Dedifferentiated amniotic fluid mesenchymal stem cell (primary cell): Measurements from ENCODE around the gene DNAH8.

Experiments
- DNase-seq: peaks from one replicate; pipeline ENCODE4 v3.0.0-alpha.2; 2016; ENCODE audit errors: extremely low spot score

The DNAH8 gene

DNA sequence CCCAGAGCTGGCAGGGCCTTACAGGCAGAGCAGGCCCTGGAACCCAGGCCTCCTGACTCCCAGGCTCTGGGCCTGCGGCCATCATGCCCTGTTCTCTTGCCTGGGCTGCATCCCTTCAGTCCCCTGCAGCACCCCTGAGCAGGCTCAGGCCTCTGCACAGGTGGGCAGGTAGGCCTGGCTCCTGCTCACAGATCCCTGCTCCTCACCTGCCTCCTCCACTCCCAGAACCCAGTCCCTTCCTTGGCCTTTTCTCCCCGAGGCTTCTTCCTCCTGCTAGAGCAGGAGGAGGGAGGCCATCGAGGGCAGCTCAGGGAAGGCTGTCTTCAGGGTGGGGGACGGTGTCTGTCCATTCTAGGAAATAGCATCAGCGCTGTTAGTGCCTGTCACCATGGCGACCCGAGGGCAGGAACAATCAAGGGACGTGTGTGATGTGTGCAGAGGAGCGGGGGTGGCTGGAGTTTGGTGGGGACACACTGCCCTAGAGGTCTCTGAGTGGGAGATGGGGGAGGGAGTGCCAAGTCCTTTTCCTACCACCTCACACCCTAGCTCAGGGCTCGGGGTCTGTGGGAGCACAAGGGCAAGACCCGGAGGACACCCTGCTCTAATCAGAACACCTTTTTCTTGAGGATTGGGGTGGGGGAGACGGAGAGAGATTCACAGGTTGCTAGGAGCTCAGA, 360.0 kb downstream of the DNAH8 start:
- no peak for DNase-seq

DNA sequence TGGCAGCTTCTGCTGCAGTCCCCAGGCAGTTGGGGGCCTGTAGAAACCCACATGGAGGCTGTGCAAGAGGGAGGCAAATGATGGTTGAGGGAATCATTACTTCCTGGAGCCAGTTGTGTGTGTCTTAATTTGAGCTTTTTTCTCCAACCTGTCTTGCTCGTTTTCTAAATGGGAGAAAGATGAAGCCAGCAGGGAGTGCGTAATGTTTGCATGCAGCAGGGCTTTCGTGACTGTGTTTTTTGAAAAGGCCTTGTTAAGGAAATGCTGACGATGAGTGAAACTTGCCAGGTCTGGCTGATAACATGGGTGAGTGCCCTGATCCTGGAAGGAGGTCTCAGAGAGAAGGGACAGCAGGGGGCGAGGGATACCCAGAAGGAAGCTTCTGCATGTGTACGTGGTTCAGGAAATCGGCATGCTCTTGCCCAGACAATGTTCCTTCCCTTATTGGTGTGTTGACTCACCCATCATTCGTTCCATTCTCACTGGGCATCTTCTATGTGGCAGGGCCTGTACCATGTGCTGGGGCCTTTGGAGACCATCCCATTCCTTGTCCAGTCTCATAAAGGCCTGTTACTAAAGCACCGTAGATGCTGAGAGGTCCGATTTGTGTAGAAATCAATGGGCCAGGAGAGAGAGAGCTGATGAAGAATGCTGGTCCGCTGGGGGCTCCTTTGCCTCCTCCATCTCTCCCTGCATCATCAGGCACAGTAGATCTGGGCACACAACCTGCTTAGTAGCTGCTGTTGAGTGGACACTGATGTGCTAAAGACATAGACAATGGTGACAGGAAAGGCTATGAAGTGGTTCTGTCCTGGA, 360.9 kb downstream of the DNAH8 start:
- no peak for DNase-seq

DNA sequence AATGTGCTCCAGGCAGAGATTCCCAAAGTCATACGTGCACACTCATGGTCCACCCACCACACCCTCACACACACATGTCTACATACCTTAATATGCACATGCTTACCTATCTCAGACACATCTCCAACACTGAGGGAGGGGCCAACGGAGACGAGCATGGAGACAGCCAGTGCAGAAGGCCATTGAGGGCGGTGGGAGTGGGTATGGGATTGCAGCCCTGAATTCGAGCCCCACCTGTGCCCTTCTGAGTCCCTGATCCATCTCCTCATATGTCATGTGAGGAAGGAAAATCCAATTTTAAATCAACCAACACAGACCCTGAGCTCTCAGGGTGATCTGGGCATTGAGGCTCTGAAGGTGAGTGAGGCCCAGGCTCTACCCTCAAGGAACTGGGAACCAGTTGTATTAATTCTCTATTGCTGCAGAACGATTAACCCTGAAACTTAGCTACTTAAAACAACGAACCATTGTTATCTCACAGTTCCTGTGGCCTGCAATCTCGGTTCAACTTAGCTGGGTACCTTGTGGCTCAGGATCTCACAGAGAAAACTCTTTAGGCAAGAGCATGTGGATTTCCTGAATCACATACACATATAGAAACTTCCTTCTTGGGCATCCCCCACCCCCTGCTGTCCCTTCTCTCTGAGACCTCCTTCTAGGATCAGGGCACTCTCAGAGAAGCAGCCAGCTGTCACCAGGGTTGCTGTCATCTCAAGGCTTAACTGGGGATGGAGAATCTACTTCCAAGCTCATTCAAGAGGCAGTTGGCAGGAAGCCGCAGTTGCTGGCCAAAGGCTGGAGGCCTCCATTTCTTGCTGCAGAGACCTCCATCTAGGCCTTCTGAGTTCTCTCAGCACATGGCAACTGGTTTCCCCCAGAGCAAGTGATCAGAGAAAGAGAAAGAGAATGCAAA, 361.8 kb downstream of the DNAH8 start:
- DNase-seq = no peak

DNA sequence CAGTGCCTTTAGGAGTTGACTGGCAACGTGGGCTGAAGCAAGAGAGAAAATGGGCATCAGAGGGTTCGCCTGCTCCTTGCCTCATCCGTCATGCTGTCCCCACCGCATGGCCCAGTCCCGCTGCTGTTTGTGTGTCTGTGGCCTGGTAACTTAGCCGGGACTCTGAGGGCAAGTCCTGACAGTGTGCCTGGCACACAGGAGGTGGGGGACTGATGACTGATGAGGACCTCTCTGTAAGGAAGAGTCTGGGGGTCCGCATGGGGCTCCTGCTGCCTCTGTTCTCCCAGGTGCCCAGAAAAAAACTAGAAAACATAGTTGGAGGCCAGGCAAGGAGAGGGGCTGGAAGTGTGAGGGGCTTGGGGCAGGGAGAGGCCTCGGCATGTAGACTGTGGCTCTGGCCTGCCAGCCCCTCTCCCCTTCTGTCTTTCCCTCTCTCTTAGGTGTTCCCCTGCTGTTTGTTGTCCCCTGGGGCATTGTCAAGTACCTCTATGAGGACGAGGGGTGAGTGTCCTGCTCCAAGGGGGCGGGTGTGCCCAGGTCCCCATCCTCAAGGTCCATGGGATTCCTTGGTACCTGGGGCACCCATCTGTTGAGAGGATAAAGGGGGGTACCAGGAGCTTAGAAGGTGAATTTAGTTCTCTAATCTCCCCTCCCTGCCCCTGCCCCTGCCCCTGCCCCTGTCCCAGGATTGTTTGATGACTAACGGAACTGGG, 362.9 kb downstream of the DNAH8 start:
- no peak for DNase-seq

GRCh38 chr6:39078695-39079094, 363.6 kb downstream of the DNAH8 start:
- no peak for DNase-seq

DNA sequence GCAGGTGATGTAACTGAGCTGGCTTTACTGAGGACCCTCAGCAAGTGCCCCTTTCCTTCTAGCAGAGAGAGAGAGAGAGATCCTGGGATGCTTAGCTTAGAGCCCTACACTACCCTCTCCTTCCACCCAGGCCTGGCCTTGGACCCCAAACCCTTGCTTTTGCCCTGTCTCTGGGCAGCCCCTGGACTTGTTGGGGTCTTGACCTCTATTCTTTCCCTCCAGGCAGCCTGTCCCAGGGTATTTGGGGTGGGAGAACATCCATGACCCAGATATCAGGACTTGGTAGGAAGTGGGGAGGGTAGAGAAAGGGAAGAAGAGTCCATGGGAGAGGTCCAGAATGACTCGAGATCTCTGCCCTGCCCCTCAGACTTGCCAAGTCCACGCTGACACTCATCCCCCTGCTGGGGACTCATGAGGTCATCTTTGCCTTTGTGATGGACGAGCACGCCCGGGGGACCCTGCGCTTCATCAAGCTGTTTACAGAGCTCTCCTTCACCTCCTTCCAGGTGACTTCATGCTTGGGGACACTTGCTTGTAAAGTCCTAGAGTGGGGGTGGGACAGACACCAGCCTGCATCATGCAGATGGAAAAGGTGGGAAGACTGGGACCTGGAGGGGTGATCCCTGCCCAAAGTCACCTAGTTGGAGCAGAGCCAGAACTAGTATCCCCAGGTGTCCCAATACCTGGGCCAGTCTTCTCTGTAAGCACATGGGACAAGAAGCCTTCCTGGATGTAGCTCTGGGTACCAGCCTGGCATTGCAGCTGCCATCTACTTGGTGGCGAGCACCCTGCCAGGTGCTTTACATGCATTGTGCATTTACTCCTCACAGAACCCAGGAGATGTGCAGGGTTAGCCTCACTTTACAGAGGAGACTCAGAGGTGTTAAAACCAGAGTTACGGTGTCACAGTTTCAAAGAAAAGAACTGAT, 364.4 kb downstream of the DNAH8 start:
- DNase-seq = no peak
